Ovary (tissue), 3 donors: ENCODE results near the gene MDC1.
A peak's percentile ranks its signal among the peaks of the same experiment; 100 is the strongest.

ENCODE experiments used
- CTCF ChIP-seq, 3 donors: fragments of 450-650 bp in 2 of 3; fragments of 200-600 bp in 1 of 3; IDR thresholded peaks; one replicate each; pipeline versions ENCODE4 v1.5.1 to v1.8.0; 2016 to 2022; ENCODE audit warnings: antibody characterized with exemption in 3 of 3, mild to moderate bottlenecking in 1 of 3
- POLR2A ChIP-seq: fragments of 450-650 bp; IDR thresholded peaks from one replicate; pipeline ENCODE4 v1.6.1; 2017; ENCODE audit warnings: antibody characterized with exemption, mild to moderate bottlenecking, moderate library complexity
- donor health status: DM: no; HTN: no; CAD: no.

GRCh38 chr6:30721198-30722024 is 4.3 kb upstream of the MDC1 start:
- TF ChIP-seq CTCF (IDR thresholded peaks at IDR 0.05), result peak; percentile 33 to 77 (median 41)
- no peak for TF ChIP-seq POLR2A
